ENCODE measurements around the gene RASGRP4.
"Not testable (repeated sequence)": the region's sequence is repeated elsewhere in the genome, so short reads cannot be mapped to it uniquely, and the experiment has no call there.

RASGRP4 gene

GRCh38 chr19:38425810-38426466 lies at the start of gene RASGRP4:
RASGRP4 (minus strand) TSS chr19:38426219; CDS start chr19:38426091, 128 bp downstream.
- no peak for DNase-seq

- no peak for DNase-seq
Measured at GRCh38 chr19:38475176-38475575, 49.2 kb upstream of the RASGRP4 start.

- no peak for DNase-seq
Measured at GRCh38 chr19:38473201-38473600, 47.2 kb upstream of the RASGRP4 start.

- DNase-seq, result not testable (repeated sequence)
Measured at GRCh38 chr19:38472725-38473124, 46.7 kb upstream of the RASGRP4 start.

- no peak for DNase-seq
Measured at GRCh38 chr19:38470788-38471480, 44.9 kb upstream of the RASGRP4 start.

GRCh38 chr19:38469151-38469550 lies 43.1 kb upstream of the RASGRP4 start:
- no peak for DNase-seq

- DNase-seq, result no peak
Measured at GRCh38 chr19:38467541-38468525, 41.8 kb upstream of the RASGRP4 start.

GRCh38 chr19:38466050-38466449 lies 40.0 kb upstream of the RASGRP4 start:
- no peak for DNase-seq

GRCh38 chr19:38464421-38465082 lies 38.5 kb upstream of the RASGRP4 start:
- no peak for DNase-seq

GRCh38 chr19:38463365-38463764 lies 37.3 kb upstream of the RASGRP4 start:
- no peak for DNase-seq

- DNase-seq, result no peak
Measured at GRCh38 chr19:38458991-38459390, 33.0 kb upstream of the RASGRP4 start.

GRCh38 chr19:38457690-38458405 lies 31.8 kb upstream of the RASGRP4 start:
- DNase-seq, result no peak

- no peak for DNase-seq
Measured at GRCh38 chr19:38457202-38457601, 31.2 kb upstream of the RASGRP4 start.

- DNase-seq, result no peak
Measured at GRCh38 chr19:38455031-38455430, 29.0 kb upstream of the RASGRP4 start.

GRCh38 chr19:38453596-38453995 lies 27.6 kb upstream of the RASGRP4 start:
- DNase-seq, result no peak

- no peak for DNase-seq
Measured at GRCh38 chr19:38452430-38453366, 26.7 kb upstream of the RASGRP4 start.

- no peak for DNase-seq
Measured at GRCh38 chr19:38451629-38452028, 25.6 kb upstream of the RASGRP4 start.

- no peak for DNase-seq
Measured at GRCh38 chr19:38451036-38451435, 25.0 kb upstream of the RASGRP4 start.

- no peak for DNase-seq
Measured at GRCh38 chr19:38449518-38449917, 23.5 kb upstream of the RASGRP4 start.

- no peak for DNase-seq
Measured at GRCh38 chr19:38448225-38448624, 22.2 kb upstream of the RASGRP4 start.

- DNase-seq, result no peak
Measured at GRCh38 chr19:38445362-38445761, 19.3 kb upstream of the RASGRP4 start.

All from activated effector memory CD4-positive, alpha-beta T cell treated with Interleukin-2 at 50 U/mL for 16 hours (primary cell).